GM12891 (cell line): ENCODE results near the gene TJAP1.

Experiments
- DNase-seq: peaks from one replicate; pipeline ENCODE4 v3.0.0; 2011; ENCODE audit warnings: low spot score; ENCODE audit not compliant: insufficient read length
- FAIRE-seq: peaks from 2 replicates; lab custom pipeline; 2011; peaks lifted over from hg19 to GRCh38; lab: Jason Lieb, UNC
- PAX5 ChIP-seq: IDR thresholded peaks from 2 replicates; pipeline ENCODE4 v1.6.1; 2011; ENCODE audit warnings: low read length, moderate library complexity, mild to moderate bottlenecking; ENCODE audit not compliant: insufficient read depth, severe bottlenecking
- POLR2A ChIP-seq: IDR thresholded peaks from 2 replicates; pipeline ENCODE4 v1.6.1; 2011; ENCODE audit warnings: low read depth, low read length, control low read depth
- POLR2AphosphoS5 ChIP-seq: IDR thresholded peaks from 2 replicates; pipeline ENCODE4 v1.6.1; 2011; ENCODE audit warnings: low read depth, low read length, control low read depth
- POU2F2 ChIP-seq: IDR thresholded peaks from 2 replicates; pipeline ENCODE4 v1.6.1; 2011; ENCODE audit warnings: low read depth, mild to moderate bottlenecking, control low read depth, low read length, moderate library complexity
- SPI1 ChIP-seq: IDR thresholded peaks from 2 replicates; pipeline ENCODE4 v1.6.1; 2011; ENCODE audit warnings: low read depth, low read length, control low read depth
- TAF1 ChIP-seq: IDR thresholded peaks from 2 replicates; pipeline ENCODE4 v1.6.1; 2011; ENCODE audit warnings: low read depth, low read length, control low read depth

Gene TJAP1

DNA sequence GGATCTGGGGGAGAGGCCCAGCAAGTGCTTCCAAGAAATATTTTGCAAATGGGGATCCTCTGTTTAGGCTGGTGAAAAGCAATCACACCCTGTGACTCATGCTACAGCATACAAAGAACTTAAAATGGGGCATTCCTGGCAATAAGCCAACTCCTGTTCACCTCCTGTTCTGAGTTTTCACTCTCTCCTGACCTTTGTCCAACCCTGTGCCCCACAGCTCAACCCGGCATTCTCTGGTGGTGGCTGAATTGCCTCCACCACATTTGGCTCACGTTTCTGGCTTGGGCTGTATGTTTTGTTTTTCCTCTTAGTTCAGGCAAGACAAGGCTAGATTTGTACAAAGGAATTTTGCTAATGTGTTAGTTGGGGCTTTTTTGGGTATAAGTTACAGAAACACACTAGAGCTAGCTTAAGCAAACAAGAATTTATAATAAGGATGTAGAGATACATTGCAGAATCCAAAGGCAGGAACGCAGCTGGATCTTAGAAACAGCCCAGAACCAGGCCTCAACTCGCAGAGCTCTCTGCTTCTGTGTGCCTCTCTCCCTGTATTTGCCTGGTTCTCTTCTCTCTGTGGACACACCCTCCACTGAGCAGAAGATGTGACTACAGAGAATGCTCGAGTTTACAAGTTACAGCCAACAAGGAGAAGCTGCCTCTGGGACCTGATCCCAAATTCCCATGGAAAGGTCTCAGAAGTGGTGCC lies 40.6 kb upstream of the TJAP1 start:
- DNase-seq (no peak), FAIRE-seq (no peak)
- TF ChIP-seq SPI1 (no peak), POLR2A (no peak), TAF1 (no peak), PAX5 (no peak)

GRCh38 chr6:43437700-43438099 lies 39.7 kb upstream of the TJAP1 start:
- DNase-seq, result no peak
- TF ChIP-seq POU2F2, result no peak
- no peak for TF ChIP-seq TAF1
- TF ChIP-seq PAX5, result no peak
- no peak for TF ChIP-seq POLR2A
- TF ChIP-seq POLR2AphosphoS5, result no peak
- no peak for TF ChIP-seq SPI1
- FAIRE-seq, result no peak

GRCh38 chr6:43442935-43443334 lies 34.4 kb upstream of the TJAP1 start:
- DNase-seq (no peak), FAIRE-seq (no peak)
- TF ChIP-seq POLR2A (no peak), SPI1 (no peak), TAF1 (no peak), PAX5 (no peak), POU2F2 (no peak), POLR2AphosphoS5 (no peak)

DNA sequence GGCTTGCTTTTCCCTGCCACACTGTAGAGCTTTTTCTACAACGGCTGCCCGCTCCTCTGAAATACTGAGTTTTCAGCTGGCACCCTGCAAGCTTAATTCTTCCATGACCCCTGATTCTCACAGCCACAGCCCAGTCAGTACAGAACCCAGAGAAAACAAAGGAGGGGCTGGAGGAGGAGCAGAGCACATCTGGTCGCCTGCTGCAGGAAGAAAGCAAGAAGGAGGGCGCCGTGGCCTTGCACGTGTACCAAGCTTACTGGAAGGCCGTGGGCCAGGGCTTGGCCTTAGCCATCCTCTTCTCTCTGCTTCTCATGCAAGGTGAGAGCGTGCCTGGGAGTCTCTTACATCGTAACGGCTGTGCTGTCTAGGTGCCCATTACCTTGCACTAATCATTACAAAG lies 33.3 kb upstream of the TJAP1 start:
- TF ChIP-seq PAX5 (no peak), TAF1 (no peak), POLR2A (no peak), POLR2AphosphoS5 (no peak), POU2F2 (no peak), SPI1 (no peak)

DNA sequence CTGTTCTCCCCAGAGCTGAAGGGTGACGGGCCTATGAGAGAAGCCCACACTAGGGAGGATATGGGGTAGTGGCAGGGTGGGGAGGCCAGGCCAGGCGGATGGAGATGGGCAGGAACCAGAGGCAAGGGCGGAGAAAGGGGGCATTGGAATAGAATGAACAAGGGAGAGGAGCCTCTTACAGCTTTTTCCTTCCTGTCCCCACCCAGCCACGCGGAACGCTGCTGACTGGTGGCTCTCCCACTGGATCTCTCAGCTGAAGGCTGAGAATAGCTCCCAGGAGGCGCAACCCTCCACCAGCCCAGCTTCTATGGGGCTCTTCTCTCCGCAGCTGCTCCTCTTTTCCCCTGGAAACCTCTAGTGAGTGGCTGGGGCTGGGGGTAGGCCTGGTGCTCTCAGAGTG lies 32.8 kb upstream of the TJAP1 start:
- no peak for TF ChIP-seq SPI1
- no peak for TF ChIP-seq POLR2AphosphoS5
- no peak for TF ChIP-seq TAF1
- TF ChIP-seq POLR2A, result no peak
- TF ChIP-seq PAX5, result no peak
- no peak for TF ChIP-seq POU2F2
- FAIRE-seq, result no peak
- no peak for DNase-seq

More for the DNA sequence above, 33.3 kb upstream of the TJAP1 start:
- FAIRE-seq (no peak), DNase-seq (no peak)

GRCh38 chr6:43445576-43445975 lies 31.8 kb upstream of the TJAP1 start:
- DNase-seq, result no peak
- TF ChIP-seq PAX5 (no peak), POU2F2 (no peak), SPI1 (no peak), POLR2A (no peak), POLR2AphosphoS5 (no peak), TAF1 (no peak)
- FAIRE-seq, result no peak

- TF ChIP-seq TAF1 (no peak), PAX5 (no peak), POU2F2 (no peak), POLR2A (no peak), SPI1 (no peak), POLR2AphosphoS5 (no peak)
- FAIRE-seq (no peak), DNase-seq (no peak)
These were observed 29.8 kb upstream of the TJAP1 start for GRCh38 chr6:43447604-43448003.

DNA sequence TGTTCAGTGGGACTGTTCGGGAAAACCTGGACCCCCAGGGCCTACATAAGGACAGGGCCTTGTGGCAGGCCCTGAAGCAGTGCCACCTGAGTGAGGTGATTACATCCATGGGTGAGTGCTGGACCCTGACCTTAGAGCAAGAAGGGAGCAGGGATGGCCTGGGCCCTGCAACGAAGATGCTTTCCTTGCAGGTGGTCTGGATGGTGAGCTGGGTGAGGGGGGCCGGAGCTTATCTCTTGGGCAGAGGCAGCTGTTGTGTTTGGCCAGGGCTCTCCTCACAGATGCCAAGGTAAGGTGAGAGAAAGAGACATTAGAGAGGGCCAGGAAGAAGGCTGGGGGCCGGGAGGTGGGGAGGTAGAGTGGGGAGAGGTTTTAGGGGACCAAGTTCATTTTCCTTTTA lies 28.5 kb upstream of the TJAP1 start:
- DNase-seq (no peak), FAIRE-seq (no peak)
- TF ChIP-seq POLR2AphosphoS5, result no peak

DNA sequence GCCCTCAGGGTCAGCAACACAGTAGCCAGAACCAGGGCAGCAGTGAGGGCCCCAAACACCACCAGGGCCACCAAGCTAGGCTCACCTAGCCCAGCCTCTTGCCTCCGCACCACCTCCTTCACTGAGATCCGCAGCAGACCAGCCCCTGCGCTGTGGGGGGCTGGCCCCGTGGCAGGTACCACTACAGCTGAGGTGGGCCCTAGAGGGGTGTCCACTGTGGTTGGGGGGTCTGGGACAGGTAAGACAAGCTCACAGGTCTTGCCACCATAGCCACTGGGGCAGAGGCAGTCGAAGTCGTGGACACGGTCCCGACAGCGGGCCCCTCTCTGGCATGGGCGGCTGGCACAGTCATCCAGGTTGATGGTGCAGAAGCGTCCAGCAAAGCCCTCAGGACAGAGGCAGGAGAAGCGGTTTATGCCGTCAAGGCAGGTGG lies 26.7 kb upstream of the TJAP1 start:
- TF ChIP-seq POLR2A (no peak), SPI1 (no peak), POU2F2 (no peak), PAX5 (no peak), POLR2AphosphoS5 (no peak), TAF1 (no peak)
- no peak for DNase-seq
- FAIRE-seq, result no peak

DNA sequence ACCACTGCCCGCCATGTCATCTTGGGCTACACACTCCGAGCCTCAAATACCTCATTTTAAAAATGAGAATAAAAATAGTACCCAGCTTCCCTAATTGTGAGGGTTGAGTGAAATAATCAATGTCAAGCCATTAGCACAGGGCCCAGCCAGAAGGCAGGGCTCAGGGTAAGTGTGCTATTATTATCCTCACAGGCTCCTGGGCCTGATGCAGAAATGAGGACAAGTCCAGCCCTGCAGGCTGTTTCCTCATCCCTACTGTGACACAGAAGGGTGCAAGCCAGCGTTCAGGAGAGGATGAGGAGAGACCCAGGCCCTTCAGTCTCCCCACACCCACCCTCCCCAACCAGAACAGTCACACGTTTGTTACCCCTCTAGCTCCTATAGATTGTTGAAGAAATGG lies 26.0 kb upstream of the TJAP1 start:
- no peak for FAIRE-seq
- DNase-seq, result no peak
- TF ChIP-seq TAF1 (no peak), POLR2A (no peak), PAX5 (no peak), POU2F2 (no peak), POLR2AphosphoS5 (no peak), SPI1 (no peak)

DNA sequence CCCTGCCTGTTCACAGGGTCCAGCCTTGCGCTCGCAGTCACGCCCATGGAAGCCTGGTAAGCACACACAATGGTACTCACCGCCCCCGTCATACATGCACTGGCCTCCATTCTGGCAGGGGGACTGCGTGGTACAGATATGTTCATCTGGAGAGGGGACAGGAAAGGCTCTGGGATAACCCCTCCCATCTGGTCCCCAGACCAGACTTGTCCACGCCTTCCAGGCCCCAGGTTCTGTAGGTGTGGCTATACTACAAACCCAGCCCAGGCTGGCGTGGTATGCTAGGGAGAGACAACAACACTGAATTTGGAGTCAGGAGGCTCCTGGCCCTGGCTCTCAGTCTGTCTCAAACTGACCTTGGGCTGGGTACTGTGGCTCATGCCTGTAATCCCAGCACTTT lies 25.4 kb upstream of the TJAP1 start:
- FAIRE-seq (no peak), DNase-seq (no peak)
- TF ChIP-seq TAF1 (no peak), POLR2A (no peak), PAX5 (no peak), POU2F2 (no peak), POLR2AphosphoS5 (no peak), SPI1 (no peak)
